Measurements from ENCODE around the gene NTRK3.

GRCh38 chr15:87941606-87942005 is 314.9 kb downstream of the NTRK3 start:
- TF ChIP-seq, protein P1, sequence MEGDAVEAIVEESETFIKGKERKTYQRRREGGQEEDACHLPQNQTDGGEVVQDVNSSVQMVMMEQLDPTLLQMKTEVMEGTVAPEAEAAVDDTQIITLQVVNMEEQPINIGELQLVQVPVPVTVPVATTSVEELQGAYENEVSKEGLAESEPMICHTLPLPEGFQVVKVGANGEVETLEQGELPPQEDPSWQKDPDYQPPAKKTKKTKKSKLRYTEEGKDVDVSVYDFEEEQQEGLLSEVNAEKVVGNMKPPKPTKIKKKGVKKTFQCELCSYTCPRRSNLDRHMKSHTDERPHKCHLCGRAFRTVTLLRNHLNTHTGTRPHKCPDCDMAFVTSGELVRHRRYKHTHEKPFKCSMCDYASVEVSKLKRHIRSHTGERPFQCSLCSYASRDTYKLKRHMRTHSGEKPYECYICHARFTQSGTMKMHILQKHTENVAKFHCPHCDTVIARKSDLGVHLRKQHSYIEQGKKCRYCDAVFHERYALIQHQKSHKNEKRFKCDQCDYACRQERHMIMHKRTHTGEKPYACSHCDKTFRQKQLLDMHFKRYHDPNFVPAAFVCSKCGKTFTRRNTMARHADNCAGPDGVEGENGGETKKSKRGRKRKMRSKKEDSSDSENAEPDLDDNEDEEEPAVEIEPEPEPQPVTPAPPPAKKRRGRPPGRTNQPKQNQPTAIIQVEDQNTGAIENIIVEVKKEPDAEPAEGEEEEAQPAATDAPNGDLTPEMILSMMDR (IDR thresholded peaks at IDR 0.05; ENCODE audit: low read depth, low read length), result no peak
- TF ChIP-seq EZH2phosphoT487 (IDR thresholded peaks at IDR 0.05; ENCODE audit: low read depth), result no peak
